ENCODE measurements around the gene TMUB2. TPM values are rescaled to one million over a fixed set of nuclear protein-coding genes. Genes with fewer than 3 reads are reported as not detected.

Gene TMUB2
- total RNA-seq, 2 experiments from 2014 or later = 36.6 to 37.1 TPM

DNA sequence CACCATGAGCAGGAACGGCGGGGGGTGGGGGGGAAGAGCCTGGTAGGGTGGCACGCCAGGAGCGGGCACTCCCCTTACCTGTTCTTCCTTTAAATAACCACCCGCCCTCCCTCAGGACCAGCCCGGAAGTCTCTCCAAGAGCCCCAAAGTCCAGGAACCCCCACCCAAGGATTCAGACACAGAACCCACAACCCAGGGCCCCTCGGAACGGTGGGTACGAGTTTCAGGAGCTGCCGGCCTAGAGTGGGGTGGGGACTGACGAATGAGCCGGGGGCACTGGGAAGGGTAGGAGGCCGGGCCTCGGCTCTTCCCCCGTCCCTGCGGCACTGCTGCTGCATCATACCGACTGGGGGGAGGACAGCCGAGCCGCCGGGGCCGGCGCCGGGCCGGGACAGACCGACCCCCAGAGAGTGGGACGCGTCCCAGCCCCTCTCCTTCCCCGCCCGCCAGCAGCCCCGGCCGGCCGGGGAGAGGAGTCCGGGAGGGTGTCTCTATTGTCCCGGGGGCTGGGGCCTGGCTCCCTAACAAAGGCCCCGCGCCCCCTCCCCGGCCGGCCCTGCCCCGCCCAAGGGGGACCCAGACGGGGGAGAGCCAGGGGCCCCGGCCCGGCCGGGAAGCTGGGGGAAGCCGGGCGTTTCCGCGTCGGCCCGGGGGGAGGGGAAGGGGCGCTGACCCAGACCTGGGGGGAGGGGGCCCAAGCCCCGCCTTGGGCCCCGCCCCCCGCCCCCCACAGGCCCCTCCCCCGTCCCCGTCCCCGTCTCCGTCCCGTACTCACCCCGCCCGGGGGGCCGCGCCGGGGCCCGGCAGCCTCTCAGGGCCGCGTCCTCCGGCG lies 12.2 kb downstream of the TMUB2 start:
- Mint-ChIP-seq H3K27me3 (no peaks in the 10 kb centered on the region), H3K36me3 (ENCODE audit: low read depth) (peaks cover 40% of the 10 kb centered on the region), H3K4me3 (peak overlapping the region; percentile 92), H3K27ac (peak overlapping the region; percentile 96), H3K9me3 (no peaks in the 10 kb centered on the region), H3K4me1 (peaks cover 55% of the 10 kb centered on the region)
- DNase-seq = peak; percentile 64
- ChIA-PET CTCF (interaction anchor here (0.6 to 9.6 kb wide), 8 partner anchors 10 to 937 kb away, joined by 3 to 55 read pairs (median 4); partner anchors contain the start of genes ACBD4 and TMUB2), POLR2A (interaction anchor here (0.9 to 1.3 kb wide), 3 partner anchors 11 to 48 kb away, joined by 4 to 7 read pairs (median 5); partner anchors contain the start of gene TMUB2)

DNA sequence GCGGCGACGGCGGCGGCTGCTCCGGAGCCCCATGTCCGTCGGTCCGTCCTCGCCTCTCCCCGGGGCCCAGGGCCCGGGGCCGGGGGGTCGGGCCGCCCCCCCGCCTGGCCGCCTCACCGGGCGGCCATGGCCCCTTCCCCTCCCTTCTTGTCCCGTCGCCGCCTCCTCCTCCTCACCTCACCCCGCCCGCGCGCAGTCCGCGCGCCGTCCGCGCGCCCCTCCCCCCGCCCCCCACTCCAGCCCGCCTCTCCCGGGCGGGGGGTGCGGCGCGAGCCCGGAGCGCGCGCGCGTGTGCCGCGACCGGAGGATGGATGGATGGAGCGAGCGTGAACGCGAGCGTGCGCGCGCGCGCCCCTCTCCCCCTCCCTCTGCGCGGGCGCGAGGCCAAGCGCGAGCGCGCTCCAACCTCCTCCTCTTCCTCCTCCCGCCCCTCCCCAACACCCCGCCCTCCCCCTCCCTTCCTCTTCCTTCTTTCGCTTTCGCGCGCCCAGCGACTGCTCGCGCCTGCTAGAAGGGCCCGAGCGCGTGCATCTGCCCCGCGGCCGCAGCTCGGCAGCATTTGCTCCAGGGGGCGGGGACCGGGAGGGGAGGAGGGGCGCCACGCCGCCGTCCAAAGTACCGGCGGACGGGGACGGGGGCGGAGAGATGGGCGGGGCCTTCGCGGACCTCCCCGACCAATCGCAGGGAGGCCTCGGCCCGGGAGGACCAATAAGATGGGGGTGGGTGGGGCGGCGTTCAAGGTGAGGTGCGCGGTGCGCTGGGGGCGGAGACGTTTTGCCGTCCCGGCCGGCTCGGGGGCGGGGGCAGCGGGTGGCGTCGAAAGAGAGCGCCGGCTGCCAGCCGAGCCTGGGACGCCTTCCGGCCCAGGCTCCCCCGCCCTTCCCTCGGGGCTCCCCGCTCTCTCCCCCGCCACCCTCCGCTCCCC lies 13.0 kb downstream of the TMUB2 start, which contains the start of gene ATXN7L3:
ATXN7L3 (minus strand) TSS at position 332 of the 925 bp plus-strand sequence. CDS start 1,814 bp downstream, outside the sequence.
- peak; percentile 100 for DNase-seq
- ChIA-PET CTCF (interaction anchor here (0.6 to 9.6 kb wide), 2 partner anchors 10 to 131 kb away, joined by 3 to 55 read pairs; no protein-coding TSS in a partner anchor), POLR2A (interaction anchor here (1.3 kb wide), 1 partner anchor 10 kb away, joined by 5 read pairs; no protein-coding TSS in a partner anchor)
- Mint-ChIP-seq H3K27me3 (no peaks in the 10 kb centered on the region), H3K9me3 (no peaks in the 10 kb centered on the region), H3K4me1 (peaks cover 63% of the 10 kb centered on the region), H3K4me3 (peak within 1 kb of the TSS; percentile 92), H3K36me3 (ENCODE audit: low read depth) (peaks cover 32% of the 10 kb centered on the region), H3K27ac (peak within 1 kb of the TSS; percentile 96)

DNA sequence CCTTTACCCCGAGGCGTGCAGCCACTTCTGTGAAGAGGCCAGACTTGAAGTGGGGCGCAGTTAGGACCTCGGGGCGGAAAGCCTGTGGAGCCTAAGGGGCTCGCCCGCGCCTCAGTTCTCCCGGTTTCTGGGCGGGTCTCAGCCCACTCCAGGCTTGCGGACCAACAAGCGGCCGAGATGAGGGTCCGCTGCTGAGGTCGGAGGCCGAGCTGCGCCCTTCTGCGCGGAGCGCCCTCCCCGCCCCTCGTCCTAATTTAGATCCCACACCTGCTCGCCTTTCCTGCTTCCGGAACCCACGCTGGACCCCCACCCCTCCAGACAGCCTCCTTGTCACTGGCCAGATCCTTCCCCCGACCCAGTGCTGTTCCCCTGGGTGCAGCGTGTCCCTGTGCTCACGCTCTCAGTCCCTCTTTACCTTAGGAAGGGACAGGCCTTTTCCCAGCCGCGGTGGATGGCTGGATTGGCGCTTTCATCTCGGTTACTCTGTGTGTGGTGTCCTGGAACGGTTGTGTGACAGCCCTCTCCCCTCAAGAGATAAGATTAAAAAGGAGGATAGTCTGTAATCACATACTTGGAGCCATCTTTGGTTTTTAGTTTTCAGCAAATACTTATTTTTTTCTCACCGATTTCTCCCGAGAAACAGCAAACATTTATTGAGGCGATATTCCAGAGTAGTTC lies 13.8 kb downstream of the TMUB2 start:
- ChIA-PET CTCF (interaction anchor here (2.5 to 9.6 kb wide), 2 partner anchors 9 to 17 kb away, joined by 15 to 55 read pairs; no protein-coding TSS in a partner anchor), POLR2A (interaction anchor here (1.3 kb wide), 1 partner anchor 9 kb away, joined by 5 read pairs; no protein-coding TSS in a partner anchor)
- no peaks in the 10 kb centered on the region for H3K9me3 Mint-ChIP-seq
- peak overlapping the region; percentile 83 for H3K4me3 Mint-ChIP-seq
- H3K27ac Mint-ChIP-seq = peak overlapping the region; percentile 93
- H3K4me1 Mint-ChIP-seq = peaks cover 59% of the 10 kb centered on the region
- H3K27me3 Mint-ChIP-seq = no peaks in the 10 kb centered on the region
- peak; percentile 25 for DNase-seq
- peaks cover 25% of the 10 kb centered on the region for H3K36me3 Mint-ChIP-seq (ENCODE audit: low read depth)

DNA sequence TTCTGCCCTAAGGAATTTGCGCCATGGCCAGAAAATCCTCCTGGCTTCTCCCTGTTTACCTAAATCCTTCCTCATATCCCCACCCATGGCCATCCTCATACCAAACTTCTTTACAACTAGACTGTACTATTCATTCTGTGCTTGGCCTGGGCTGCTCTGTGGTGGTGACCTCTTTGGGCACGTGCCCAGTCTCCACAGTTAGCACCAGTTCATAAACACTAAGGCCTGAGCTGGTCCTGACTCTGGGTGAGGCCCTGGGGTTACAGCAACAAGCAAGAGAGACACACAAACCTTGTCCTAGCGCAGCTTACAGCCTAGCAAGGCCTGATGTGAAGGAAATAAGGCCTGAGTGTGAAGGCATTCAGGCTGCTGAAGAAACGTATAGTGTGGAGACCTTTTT lies 16.0 kb downstream of the TMUB2 start:
- Mint-ChIP-seq H3K27ac (peak overlapping the region; percentile 39), H3K4me1 (peaks cover 43% of the 10 kb centered on the region), H3K36me3 (ENCODE audit: low read depth) (peaks cover 23% of the 10 kb centered on the region), H3K9me3 (no peaks in the 10 kb centered on the region), H3K4me3 (no peak overlapping the region), H3K27me3 (no peaks in the 10 kb centered on the region)
- CTCF ChIA-PET = interaction anchor here (1.4 to 9.6 kb wide), 4 partner anchors 7 to 16 kb away, joined by 3 to 55 read pairs (median 11); partner anchors contain the start of gene TMUB2
- no peak for DNase-seq
- POLR2A ChIA-PET = no interaction called here

DNA sequence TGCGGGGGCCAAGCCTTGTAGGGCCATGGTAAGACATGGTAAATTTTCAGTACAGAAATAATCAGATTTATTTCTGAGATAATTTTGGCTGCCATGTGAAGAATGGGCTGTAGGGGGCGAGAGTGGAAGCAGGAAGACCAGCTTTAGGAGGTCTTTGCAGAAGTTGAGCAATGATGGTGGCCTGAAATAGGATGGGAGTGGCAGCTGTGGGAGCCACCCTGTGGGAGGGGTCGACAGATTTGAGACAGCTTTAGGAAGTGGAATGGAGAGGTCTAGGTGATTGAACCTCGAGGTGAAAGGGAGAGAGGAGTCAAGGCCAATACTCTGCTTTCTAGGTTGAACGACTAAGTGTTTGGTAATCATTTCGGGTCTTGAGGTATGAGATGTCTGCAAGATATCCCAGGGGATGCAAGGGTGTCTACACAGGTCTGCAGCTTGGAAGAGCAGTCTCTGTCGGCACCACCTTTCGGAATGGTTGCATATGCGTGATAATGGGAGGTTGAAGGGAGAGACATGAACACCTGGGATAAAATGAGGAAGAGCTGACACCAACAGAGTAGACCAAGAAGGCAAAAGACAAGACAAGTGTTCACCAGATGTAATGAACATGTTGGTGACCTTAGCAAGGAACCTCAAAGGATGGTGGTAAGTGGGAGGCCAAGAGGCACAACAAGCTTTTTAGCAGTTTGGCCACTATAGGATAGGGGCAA lies 17.1 kb downstream of the TMUB2 start:
- Mint-ChIP-seq H3K4me3 (no peak overlapping the region), H3K27ac (peak overlapping the region; percentile 60), H3K36me3 (ENCODE audit: low read depth) (peaks cover 25% of the 10 kb centered on the region), H3K4me1 (peaks cover 43% of the 10 kb centered on the region), H3K9me3 (no peaks in the 10 kb centered on the region), H3K27me3 (no peaks in the 10 kb centered on the region)
- ChIA-PET POLR2A (interaction anchor here (0.7 to 0.9 kb wide), 2 partner anchors 13 to 120 kb away, joined by 3 read pairs; partner anchors contain the start of gene SLC25A39), CTCF (interaction anchor here (0.6 to 1.8 kb wide), 11 partner anchors 10 to 172 kb away, joined by 3 to 13 read pairs (median 4); partner anchors contain the start of genes GRN, TMUB2 and UBTF)
- peak; percentile 71 for DNase-seq

DNA sequence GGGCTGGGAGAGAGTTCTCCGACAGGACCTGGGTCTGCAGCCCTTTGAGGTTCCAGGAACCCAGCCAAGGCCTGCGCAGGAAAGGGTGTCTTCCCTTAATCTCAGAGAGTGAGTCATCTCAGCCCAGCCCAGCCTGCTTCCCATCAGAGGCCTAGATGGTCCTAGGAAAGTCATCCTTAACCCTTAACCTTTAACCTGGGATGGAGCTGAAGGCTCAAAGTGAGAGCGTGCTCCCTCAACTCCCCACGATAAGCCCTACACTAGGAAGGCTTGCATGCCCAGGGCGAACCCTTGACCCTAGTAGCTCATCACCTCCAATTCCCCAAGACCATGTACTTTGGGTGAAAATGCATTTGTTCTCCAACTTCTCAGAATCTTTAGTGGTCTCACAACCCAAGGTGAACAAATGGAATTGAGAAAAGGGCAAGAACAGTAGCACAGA lies 17.7 kb downstream of the TMUB2 start:
- Mint-ChIP-seq H3K27ac (no peak overlapping the region), H3K4me1 (peaks cover 46% of the 10 kb centered on the region), H3K9me3 (no peaks in the 10 kb centered on the region), H3K27me3 (no peaks in the 10 kb centered on the region), H3K4me3 (no peak overlapping the region), H3K36me3 (ENCODE audit: low read depth) (peaks cover 29% of the 10 kb centered on the region)
- ChIA-PET CTCF (interaction anchor here (0.6 to 1.8 kb wide), 9 partner anchors 13 to 171 kb away, joined by 3 to 13 read pairs (median 4); partner anchors contain the start of genes GRN, TMUB2 and UBTF), POLR2A (no interaction called here)
- no peak for DNase-seq

DNA sequence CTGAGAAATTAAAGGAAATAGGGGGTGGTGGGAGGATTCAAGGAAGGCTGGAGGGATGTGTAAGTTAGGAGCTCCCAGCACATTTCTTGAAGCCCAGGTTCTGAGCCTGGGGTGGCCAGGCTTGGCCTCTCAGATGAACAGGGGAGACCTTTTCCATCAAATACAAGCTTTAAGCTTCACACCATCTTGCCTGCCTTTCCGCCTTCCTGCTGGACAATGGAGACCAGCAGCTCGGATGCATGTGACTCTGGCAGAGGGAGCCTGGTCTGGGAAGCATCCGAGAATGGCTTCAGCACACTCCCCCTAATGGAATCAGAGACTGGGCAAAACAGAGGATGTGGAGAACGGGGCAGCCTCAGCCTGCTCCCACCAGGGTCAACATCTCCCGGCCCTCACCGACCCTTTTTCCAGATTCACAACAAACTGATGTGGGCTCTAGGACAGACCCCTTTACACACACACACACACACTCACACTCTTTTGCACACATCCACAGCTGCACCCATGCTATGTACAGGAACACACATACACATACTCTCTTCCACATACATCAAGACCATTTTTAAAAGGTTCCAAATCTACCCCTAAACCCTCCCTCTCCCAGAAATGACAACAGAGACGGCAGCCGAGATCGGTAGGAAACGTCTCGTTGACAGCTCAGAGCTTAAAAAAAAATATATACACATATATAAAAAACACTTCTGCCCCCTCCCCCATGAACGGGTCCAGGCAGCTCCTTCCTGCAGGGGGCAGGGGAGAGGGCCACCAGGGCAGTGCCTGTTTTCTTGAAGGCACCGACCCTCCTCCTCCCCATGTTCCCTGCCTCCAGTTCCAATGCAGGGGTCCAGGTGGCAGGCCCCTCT lies 19.4 kb downstream of the TMUB2 start:
- Mint-ChIP-seq H3K9me3 (no peaks in the 10 kb centered on the region), H3K36me3 (ENCODE audit: low read depth) (peaks cover 37% of the 10 kb centered on the region), H3K4me1 (peaks cover 53% of the 10 kb centered on the region), H3K27me3 (no peaks in the 10 kb centered on the region), H3K27ac (no peak overlapping the region), H3K4me3 (no peak overlapping the region)
- POLR2A ChIA-PET = no interaction called here
- DNase-seq = no peak
- CTCF ChIA-PET = interaction anchor here (1.0 to 1.3 kb wide), 5 partner anchors 8 to 139 kb away, joined by 3 to 6 read pairs (median 3); no protein-coding TSS in a partner anchor

DNA sequence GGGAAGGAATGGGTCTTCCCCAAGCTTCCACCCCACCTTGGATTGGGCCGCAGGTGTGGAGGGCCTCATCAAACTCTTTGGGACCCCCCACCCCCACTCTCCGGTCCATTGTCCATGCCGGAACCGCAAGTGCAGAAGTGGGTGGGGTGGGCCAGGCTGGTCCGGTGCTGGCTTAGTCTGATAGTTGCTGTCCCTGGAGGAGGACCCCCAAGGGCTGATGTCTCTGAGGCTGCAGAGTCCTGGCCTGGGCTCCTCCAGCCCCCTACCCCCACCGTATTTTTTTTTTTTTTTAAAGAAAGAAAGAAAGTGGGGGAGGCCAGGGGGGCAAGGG lies 20.0 kb downstream of the TMUB2 start:
- ChIA-PET CTCF (interaction anchor here (1.2 to 1.3 kb wide), 2 partner anchors 9 to 14 kb away, joined by 3 to 6 read pairs; no protein-coding TSS in a partner anchor), POLR2A (no interaction called here)
- Mint-ChIP-seq H3K4me1 (peaks cover 55% of the 10 kb centered on the region), H3K27me3 (no peaks in the 10 kb centered on the region), H3K36me3 (ENCODE audit: low read depth) (peaks cover 40% of the 10 kb centered on the region), H3K4me3 (no peak overlapping the region), H3K27ac (no peak overlapping the region), H3K9me3 (no peaks in the 10 kb centered on the region)
- DNase-seq = no peak

DNA sequence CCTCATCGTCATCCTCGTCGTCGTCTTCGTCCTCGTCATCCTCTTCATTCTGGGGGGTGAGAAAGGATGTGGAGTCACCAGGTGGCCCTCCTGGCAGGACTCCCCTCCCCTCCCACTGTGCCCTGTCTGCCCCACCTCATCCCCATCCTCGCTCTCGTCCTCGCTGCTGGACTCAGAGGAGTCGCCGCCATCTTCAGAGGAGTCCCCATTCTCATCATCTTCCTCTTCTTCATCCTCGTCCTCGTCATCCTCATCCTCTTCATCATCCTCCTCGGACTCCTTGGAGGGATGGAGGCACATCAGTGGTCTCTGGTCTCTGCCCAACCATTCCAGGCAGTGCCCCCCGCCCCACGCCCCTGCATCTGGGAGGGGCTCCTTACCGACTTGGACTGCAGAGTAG lies 20.5 kb downstream of the TMUB2 start:
- Mint-ChIP-seq H3K4me1 (peaks cover 51% of the 10 kb centered on the region), H3K27ac (no peak overlapping the region), H3K9me3 (no peaks in the 10 kb centered on the region), H3K4me3 (no peak overlapping the region), H3K36me3 (ENCODE audit: low read depth) (peaks cover 40% of the 10 kb centered on the region), H3K27me3 (no peaks in the 10 kb centered on the region)
- ChIA-PET POLR2A (no interaction called here), CTCF (interaction anchor here (1.2 kb wide), 1 partner anchor 9 kb away, joined by 3 read pairs; no protein-coding TSS in a partner anchor)
- no peak for DNase-seq

DNA sequence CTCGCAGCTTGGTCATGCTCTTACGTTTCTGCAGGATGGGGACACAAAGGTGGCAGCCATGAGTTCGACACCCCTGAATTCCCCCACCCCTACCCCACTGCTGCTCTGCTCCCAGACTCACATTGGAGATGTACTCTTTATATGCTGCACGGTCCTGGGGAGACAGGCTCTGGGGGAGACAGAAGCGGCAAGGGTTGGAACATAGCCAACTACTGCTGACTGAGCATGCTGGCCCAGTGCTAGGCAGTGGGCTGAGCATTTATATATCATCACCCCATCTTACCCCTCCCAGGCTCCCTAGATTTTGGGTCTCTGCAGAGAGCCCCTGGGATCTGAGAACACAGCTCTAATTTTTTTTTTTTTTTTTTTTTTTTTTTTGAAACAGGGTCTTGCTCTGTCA lies 21.0 kb downstream of the TMUB2 start:
- no peak overlapping the region for H3K4me3 Mint-ChIP-seq
- no peak overlapping the region for H3K27ac Mint-ChIP-seq
- ChIA-PET CTCF (no interaction called here), POLR2A (no interaction called here)
- peaks cover 48% of the 10 kb centered on the region for H3K4me1 Mint-ChIP-seq
- H3K36me3 Mint-ChIP-seq (ENCODE audit: low read depth) = peaks cover 40% of the 10 kb centered on the region
- H3K9me3 Mint-ChIP-seq = no peaks in the 10 kb centered on the region
- H3K27me3 Mint-ChIP-seq = no peaks in the 10 kb centered on the region
- DNase-seq = no peak

Measured in activated CD4-positive, alpha-beta T cell treated with anti-CD3 and anti-CD28 coated beads, Interleukin-2, amount 10 ng/mL, durations not matched to agents 7 days and 5 days (primary cell).